ENCODE data around the gene DR1. TPM values are rescaled to one million over a fixed set of nuclear protein-coding genes. Genes with fewer than 3 reads are reported as not detected.

The DR1 gene
- total RNA-seq = 10 to 100 TPM; 48.7 to 64.6 TPM

DNA sequence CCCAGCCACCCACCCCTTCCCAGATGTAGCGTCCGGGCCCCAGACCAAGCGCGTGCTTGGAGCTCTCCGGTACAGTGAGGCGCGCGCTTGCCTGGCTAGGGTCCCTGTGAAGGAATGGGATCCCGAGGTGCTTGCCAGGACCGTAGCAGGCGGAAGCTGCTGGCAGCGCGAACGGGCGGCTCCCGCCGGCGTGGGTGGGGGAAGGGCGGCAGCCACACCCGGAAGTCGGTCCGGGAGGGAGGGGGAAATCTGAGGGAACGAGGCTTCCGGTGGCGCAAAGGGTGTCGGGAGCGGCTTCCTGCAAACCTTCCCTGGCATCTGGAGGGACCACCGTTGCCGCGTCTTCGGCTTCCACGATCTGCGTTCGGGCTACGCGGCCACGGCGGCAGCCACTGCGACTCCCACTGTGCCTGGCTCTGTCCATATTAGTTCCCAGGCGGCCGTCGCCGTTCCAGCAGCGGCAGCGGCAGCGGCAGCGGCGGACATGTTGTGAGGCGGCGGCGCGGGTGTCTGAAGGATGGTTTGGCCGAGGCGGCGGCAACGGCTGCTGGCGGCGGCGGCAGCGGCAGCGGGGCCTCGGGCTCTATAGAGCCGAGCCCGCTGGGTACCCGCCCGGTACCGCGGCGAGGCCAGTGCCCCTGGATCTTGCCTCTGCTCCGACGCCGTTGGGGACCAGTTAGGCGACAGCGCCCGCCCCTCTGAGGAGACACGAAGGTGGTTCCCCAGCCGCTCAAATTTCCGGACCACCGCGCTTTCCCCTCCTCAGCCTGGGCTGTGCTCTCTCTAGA is at the start of gene DR1:
DR1 (plus strand) TSS at position 275 of the 788 bp plus-strand sequence. CDS start 739 bp downstream, outside the sequence.
- no peaks in the 10 kb centered on the region for H3K9me3 ChIP-seq
- peak within 1 kb of the TSS; percentile 91 to 98 for H3K9ac ChIP-seq (ENCODE audit: low read depth in 2 of 2, low read length in 2 of 2)
- TF ChIP-seq, protein P1, sequence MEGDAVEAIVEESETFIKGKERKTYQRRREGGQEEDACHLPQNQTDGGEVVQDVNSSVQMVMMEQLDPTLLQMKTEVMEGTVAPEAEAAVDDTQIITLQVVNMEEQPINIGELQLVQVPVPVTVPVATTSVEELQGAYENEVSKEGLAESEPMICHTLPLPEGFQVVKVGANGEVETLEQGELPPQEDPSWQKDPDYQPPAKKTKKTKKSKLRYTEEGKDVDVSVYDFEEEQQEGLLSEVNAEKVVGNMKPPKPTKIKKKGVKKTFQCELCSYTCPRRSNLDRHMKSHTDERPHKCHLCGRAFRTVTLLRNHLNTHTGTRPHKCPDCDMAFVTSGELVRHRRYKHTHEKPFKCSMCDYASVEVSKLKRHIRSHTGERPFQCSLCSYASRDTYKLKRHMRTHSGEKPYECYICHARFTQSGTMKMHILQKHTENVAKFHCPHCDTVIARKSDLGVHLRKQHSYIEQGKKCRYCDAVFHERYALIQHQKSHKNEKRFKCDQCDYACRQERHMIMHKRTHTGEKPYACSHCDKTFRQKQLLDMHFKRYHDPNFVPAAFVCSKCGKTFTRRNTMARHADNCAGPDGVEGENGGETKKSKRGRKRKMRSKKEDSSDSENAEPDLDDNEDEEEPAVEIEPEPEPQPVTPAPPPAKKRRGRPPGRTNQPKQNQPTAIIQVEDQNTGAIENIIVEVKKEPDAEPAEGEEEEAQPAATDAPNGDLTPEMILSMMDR (IDR thresholded peaks at IDR 0.05) = no peak
- intact Hi-C loops (cut with DNase I) = no loop called here
- H3K4me3 ChIP-seq = peak within 1 kb of the TSS; percentile 88
- no peaks in the 10 kb centered on the region for H3K4me1 ChIP-seq
- no peaks in the 10 kb centered on the region for H3K36me3 ChIP-seq
- H3K27ac ChIP-seq = peak within 1 kb of the TSS; percentile 94
- peak; percentile 96 for DNase-seq
- H3K27me3 ChIP-seq = no peaks in the 10 kb centered on the region

DNA sequence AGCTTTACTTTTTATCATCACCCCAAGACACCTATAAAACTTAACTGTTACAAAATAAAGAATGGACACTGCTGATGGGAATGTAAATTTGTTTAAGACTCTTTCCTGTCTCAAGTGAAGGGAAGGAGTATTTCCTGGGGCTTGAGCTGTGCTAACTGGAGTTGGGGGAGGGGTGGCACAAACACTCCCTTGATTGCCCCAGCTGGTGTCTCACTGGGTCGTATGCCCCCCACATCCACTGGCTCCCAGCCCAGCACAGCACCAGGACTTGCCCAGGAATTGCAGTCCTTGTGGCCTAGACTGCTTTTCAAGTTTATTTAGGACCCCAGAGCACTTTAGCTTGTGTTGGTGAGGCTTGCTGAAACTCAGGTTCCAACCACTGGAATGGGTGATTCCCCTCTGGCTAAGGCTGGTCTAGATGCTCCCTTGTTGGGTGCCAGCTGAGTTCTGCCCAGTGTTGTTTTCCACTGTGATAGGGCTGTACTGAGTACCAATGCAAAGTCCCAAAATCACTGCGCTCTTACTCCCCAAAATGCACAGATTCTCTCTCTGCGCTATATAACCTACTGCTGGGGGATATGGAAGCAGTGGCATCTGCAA is 49.1 kb upstream of the DR1 start:
- H3K36me3 ChIP-seq = no peaks in the 10 kb centered on the region
- H3K9ac ChIP-seq (ENCODE audit: low read depth in 2 of 2, low read length in 2 of 2) = no peak overlapping the region
- no peaks in the 10 kb centered on the region for H3K9me3 ChIP-seq
- H3K27ac ChIP-seq = no peak overlapping the region
- TF ChIP-seq, protein P1 (IDR thresholded peaks at IDR 0.05) = no peak
- H3K4me3 ChIP-seq = no peak overlapping the region
- intact Hi-C loops (cut with DNase I) = no loop called here
- H3K27me3 ChIP-seq = no peaks in the 10 kb centered on the region
- no peaks in the 10 kb centered on the region for H3K4me1 ChIP-seq
- DNase-seq = no peak

DNA sequence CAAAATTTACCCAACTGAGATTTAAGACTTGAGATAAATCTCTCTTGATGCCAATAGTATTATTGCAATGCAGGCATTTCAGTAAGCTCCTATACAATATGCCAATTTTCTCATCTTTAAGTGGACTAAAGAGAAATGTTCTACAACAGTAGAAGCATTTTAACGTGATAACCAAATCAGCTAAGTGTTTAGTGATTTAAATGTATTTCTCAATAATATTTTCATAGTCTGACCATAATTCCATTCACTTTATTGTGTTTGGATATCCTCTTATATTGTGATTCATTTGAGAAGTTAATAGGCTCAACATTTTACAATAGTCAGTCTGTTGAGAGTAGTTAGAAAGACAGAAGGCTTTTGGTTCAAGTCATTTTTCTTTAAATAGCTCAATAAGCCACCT is 44.6 kb upstream of the DR1 start:
- TF ChIP-seq, protein P1 (IDR thresholded peaks at IDR 0.05) = no peak
- Histone ChIP-seq H3K27ac (no peak overlapping the region), H3K27me3 (no peaks in the 10 kb centered on the region), H3K9me3 (no peaks in the 10 kb centered on the region), H3K9ac (ENCODE audit: low read depth in 2 of 2, low read length in 2 of 2) (no peak overlapping the region), H3K4me3 (no peak overlapping the region), H3K36me3 (no peaks in the 10 kb centered on the region), H3K4me1 (no peaks in the 10 kb centered on the region)
- intact Hi-C loops (cut with DNase I) = loop anchor here (5.0 to 10.0 kb wide), 3 partner anchors 131 to 524 kb away; no protein-coding TSS in a partner anchor
- no peak for DNase-seq

DNA sequence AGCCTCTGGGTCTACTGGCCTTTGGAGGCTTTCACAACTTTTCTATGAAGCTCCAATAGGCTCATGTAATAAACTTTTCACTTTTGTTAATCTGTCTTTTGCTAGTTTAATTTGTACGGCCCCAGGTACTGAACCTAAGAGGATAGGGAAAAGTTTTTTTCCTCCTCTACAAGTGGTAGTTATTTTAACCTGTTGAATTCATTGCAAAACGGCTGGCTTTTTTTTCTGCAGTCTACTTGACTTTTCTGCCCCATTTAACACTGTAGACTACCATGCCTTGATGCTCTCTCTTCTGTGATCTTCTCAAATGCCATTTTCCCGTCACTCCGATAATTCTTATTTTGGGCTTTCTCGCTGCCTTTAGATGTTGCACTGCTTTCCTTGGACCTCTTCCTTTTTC is 43.6 kb upstream of the DR1 start:
- no peak overlapping the region for H3K9ac ChIP-seq (ENCODE audit: low read depth in 2 of 2, low read length in 2 of 2)
- H3K4me1 ChIP-seq = no peaks in the 10 kb centered on the region
- H3K36me3 ChIP-seq = no peaks in the 10 kb centered on the region
- intact Hi-C loops (cut with DNase I) = loop anchor here (5.0 to 10.0 kb wide), 3 partner anchors 130 to 523 kb away; no protein-coding TSS in a partner anchor
- TF ChIP-seq, protein P1 (IDR thresholded peaks at IDR 0.05) = no peak
- H3K27ac ChIP-seq = no peak overlapping the region
- H3K4me3 ChIP-seq = no peak overlapping the region
- no peaks in the 10 kb centered on the region for H3K9me3 ChIP-seq
- no peak for DNase-seq
- no peaks in the 10 kb centered on the region for H3K27me3 ChIP-seq

GRCh38 chr1:93304716-93305138 is 41.0 kb upstream of the DR1 start:
- no peaks in the 10 kb centered on the region for H3K27me3 ChIP-seq
- H3K27ac ChIP-seq = no peak overlapping the region
- TF ChIP-seq, protein P1 (IDR thresholded peaks at IDR 0.05) = peak; percentile 92
- intact Hi-C loops (cut with DNase I) = loop anchor here (5.0 to 10.0 kb wide), 3 partner anchors 128 to 520 kb away; no protein-coding TSS in a partner anchor
- H3K9ac ChIP-seq (ENCODE audit: low read depth in 2 of 2, low read length in 2 of 2) = no peak overlapping the region
- H3K36me3 ChIP-seq = no peaks in the 10 kb centered on the region
- H3K9me3 ChIP-seq = no peaks in the 10 kb centered on the region
- peak; percentile 53 for DNase-seq
- no peaks in the 10 kb centered on the region for H3K4me1 ChIP-seq
- H3K4me3 ChIP-seq = no peak overlapping the region

Data from colonic mucosa (tissue), 4 donors.